Anterior cingulate cortex (tissue), 58 donors: Measurements from ENCODE around the gene NFYC.

ENCODE experiments used
- DNase-seq, 58 donors: peaks; one replicate each; lab custom pipeline; 2025; lab: John Stamatoyannopoulos, UW

The NFYC gene

DNA sequence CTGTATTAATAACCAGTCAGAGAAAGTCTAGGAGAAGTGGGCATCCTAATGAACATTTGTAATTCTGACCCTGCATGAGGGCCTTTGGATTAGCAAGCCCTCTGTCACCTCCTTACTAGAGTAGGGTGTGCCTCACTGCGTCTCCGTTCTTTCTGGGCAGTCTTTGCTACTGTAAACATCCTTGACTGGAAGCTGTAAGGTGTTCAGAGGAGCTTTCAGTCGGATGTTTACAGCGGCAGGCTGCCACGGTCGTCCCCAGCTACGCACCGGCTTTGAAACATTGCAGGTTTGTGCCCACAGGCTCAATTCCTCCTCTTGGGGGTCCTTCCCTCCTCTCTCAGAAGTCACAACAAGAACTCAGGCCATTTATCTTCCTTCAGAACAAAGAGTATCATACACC lies 62.7 kb downstream of the NFYC start:
- DNase-seq: no peak

DNA sequence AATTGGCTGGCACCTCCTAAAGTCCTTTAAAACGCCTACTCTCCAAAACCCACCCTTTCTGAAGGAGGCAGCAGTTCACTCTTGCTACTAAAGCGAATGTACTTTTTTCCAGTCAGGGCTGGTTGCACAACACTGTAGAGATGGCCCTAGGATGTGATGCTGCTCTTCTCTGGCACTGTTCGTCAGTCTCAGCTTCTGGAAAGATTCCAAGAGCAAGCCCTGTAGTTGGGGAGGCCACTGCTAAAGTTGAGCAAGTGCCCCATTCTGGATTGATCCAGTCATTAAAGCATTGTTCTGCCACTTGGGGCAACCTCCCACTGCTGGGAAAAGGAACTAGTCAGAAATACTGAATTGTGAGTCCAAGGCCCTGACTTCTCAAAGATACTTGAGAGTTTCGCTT lies 63.6 kb downstream of the NFYC start:
- DNase-seq: peak in 2 of 58 donors; percentile 24 to 25

DNA sequence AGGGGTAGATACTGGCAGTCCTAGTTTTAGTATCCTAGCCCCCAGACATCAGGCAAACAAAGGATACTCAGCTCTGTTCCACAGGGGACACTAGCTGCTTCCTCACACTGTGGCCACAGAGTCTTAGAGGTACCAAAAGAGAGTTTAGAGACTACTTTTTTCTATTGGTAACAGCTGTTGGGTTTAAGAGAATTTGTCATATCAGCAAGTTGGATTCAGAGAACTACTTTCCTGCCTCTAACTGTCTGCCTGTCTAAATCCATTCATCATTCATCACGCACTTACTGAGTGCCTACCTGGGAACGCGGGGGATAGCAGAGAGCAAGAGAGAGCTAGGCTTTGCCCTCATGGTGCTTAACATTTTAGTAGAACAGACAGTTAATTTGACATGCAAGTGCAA lies 65.0 kb downstream of the NFYC start:
- no peak for DNase-seq

DNA sequence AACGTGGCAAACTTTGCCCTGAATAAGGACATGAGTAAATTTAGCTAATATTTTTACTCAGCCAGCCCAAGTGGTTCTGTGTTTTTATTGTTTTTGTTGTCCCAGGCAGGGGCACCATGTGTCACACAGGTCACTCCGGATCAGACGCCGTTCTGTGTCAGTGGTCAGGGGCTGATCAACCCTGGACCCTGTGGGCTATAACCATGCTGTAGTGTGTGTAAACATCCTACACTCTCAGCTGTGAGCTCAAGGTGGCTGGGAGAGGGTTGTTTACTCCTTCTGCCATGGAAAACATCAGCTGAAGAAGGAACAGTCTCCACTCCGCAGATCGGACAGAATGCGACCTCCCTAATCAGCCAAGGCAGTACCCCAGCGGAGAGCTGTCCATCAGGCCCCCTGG lies 65.6 kb downstream of the NFYC start:
- no peak for DNase-seq

DNA sequence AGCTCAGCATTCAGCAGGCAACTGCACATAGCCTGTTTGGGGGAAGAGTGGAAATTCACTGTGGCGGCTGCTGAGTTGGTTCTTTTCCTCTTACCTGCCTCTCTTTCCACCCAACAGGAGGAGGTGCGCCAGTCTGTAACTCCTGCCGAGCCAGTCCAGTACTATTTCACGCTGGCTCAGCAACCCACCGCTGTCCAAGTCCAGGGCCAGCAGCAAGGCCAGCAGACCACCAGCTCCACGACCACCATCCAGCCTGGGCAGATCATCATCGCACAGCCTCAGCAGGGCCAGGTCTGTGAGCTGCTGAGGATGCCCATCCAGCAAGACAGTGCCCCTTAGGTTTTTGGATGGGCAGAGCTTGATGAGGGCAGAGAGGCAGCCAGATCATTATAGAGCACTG lies 66.5 kb downstream of the NFYC start:
- no peak for DNase-seq

DNA sequence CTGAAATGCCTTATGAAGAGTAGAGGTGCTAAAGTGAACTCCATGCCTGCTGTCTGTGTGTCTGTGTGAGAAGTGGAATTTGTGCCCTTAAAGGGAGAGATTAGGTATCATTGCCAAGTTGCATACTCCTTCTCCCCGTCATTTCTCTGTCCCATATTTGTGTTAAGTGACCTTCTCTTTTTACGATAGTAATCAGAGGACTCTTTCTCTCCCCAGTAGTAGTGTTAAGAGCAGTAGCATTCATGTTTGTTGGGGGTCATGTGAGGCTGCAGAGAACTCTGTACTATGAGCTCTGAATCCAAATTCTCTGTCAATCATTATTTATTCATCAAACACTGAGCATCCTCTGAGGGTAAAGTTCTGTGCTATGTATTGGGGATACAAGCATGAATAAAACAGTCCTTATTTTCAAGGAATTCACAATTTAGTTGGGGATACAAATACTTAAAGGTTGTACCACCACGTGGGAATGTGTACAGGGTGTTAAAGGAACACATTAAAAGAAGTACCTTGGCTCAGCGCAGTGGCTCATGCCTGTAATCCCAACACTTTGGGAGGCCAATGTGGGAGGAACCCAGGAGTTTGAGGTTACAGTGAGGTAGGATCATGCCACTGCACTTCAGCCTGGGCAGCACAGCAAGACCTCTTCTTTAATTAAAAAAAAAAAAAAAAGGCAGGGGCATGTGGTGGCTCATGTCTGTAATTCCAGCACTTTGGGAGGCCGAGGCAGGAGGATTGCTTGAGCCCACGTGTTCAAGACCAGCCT lies 67.3 kb downstream of the NFYC start:
- no peak for DNase-seq

DNA sequence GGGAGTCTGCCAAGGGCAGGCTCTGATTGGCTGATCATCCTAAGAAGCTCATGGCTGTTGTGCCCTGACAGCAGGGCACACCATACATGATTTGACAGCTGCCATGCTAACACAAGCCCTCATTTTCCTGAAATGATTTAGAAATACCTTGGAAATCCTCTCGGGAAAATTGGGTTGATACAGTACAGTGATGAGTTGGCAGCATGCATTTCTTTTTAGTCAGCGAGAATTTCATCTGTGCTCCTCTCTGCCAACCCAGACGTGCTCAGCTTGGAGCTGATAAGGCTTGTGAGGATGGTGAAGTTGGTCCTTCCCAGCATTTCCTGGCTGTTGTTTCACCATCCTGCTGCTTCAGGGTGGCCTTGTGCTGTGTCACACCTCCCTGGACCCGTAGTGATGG lies 69.5 kb downstream of the NFYC start:
- DNase-seq: peak in 1 of 58 donors; percentile 16

DNA sequence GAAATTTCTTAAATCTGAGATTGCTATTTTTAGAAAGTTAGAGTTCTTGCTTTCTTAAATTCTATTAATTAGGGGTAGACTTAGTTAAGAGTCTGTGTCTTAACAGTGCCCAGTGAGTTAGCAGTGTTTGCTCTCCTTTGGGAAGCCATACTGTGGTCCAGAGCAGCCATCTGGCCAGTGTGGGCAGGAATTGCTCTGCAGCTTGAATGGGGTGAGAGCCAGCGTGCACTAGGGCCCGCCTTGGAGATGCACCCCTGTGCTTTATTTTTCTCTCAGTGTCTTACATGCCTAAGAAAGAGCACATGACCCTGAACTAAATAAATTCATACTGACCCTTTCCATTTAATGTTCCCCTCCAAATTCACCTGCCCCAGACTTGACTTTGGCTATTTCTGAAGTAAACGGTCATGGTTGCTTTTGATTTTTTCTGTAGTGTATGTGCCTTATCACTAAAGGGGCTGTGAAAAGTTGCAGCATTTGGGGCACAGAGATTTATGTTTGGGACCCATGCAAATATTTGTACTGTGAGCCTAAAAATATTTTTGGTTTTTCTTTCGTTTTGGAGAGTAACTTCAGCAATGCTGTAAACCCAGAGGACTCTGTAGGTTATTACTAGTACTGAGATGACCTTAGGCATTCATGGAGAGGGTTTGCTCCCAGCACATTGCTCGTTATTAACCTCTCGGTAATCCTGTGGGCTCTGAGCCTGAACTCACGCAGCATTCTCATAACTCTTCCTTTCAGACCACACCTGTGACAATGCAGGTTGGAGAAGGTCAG lies 70.8 kb downstream of the NFYC start:
- DNase-seq: no peak

DNA sequence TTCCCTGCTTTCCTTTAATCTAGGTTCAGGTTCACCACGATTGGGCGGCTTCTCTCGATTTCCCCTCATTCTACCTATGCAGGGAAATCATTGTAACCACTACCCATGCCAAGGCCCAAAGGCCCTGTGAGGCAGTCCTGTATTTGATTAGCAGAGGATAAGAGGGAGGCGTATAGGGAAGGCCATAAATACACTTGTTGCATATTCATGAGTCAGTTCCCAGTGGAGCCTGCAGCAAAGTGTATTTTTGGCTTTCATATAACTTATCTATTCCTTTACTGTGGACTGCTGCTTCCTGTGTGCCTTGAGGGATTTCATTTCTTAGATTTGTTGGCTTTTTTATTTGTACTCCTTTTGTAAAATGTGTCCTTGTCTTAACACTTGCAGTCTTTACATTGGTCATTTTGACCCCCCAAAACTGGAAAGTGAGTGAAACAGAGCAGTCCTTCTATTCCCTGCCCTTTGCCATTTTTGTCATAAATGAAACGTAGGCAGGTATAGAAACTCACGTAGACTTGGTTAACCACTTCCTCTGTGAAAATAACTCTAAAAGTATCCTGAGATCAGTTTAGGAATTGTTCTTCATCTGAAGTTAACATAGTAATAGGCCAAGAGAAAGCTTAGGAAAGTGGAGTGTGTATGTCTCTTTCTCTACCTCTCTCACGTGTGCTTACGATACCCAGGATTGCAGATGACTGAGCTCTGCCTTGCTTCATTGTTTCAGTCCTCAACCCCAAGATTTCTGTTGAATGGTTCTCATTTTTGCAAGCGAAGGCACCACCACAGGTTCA lies 72.4 kb downstream of the NFYC start:
- peak in 1 of 58 donors; percentile 16 for DNase-seq

DNA sequence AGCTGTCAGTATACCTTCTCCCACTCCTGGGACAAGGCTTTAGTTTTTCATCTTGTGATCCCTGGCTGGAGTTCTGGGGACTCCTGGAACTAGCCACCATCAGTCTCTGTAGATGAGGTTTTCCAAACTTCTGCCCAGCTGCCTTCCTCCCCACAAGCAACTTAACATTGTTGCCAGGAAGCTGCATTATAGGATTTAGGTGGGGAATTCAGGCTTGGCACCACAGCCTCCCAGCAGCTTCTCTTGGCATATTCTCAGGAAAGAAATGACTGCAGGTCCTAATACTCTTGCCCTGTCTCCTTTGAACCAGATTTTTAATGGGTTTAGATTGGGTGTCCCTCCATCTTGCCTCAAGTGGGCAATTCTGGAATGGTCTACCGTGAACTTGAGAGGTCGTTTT lies 73.5 kb downstream of the NFYC start:
- DNase-seq: no peak

DNA sequence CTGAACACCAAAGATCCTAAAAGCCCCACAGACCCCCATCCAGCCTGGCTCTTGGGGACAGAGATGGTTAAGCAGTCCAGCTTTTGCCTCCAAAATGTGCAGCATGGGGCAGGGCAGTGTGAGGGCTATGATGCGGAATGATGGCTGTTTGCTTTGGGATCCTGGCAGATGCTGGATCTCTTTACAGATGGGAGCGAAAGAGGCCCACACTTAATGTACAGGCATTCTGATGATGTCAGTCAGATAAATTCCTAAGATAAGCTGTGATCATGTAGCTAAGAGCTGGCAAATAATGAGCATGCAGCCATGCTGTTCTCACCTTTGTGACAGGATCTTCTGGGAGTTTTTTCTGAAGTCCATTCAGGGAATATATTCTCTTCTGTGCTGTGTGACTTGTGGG lies 74.5 kb downstream of the NFYC start:
- DNase-seq: no peak

DNA sequence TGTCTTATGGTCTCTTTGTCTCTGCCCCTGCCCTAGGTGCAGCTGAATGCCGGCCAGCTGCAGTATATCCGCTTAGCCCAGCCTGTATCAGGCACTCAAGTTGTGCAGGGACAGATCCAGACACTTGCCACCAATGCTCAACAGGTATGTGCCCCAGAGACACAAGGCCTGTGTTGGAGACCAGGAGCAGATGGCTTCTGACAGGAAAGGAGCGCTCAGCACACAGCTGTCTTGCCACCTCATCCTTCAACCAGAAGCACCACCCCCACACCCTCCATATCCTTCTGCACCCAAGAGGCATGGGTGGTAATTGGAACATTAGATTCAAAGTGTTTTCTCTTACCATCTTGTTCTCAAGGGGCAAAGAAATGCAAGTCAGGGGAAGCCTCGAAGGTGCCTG lies 75.1 kb downstream of the NFYC start:
- DNase-seq: peak in 4 of 58 donors; percentile 13 to 49 (median 44)

DNA sequence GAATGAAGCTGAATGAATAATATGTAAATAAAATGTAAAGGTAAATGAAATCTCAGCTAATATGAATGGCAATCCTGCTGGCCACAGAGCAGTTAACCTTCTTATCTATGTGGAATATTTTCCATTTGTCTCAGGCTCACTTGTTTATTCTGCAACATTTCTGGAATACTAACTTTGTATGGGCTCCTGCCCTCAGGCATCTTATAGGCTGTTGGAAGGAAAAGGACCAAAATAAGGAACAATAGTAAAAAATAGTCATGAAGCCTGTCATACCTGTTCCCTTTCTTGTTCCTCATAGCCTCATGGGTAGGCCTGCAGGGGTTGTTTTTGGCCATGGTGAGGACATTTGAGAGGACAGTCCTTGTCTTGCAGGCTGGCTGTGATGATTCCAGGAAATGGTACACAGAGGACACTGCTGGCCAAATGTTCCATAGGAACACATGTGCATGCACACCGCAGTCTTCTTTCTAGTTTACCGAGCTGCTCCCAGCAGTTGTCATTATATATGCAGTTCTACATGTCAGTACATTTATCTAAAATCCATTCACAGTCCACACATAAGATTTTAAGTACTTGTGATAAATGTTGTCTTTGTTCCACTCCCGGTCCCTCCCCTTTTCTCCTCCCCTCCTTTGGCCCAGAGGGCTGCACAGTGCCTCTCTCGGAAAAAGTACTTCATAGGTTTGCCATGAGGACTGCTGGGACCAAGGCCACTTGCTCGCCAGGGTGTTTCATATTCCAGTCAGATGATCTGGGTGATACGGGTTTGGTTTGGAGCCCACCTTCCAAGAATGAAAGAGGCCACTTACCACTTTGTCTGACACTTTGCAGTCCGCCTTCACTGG lies 76.9 kb downstream of the NFYC start:
- DNase-seq: no peak

DNA sequence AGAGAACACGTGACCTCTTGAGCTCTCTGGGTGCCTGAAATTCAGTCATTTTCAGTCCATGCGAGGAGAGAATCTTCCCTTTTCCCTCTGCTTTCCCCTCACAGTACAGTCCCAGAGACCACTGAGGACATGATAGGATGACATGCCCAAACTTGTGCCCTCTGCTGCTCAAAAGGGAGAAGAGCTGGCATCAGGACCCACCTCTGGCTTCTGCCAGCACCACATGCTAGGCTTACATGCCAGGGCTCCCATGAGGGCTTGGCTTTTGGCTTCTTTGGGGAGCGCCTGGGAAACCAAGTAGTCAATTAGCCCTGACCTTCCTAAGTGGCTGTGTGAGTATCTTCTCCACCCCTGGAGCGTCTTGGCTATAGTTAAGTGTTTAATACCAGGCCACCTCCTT lies 78.3 kb downstream of the NFYC start:
- DNase-seq: peak in 1 of 58 donors; percentile 36

DNA sequence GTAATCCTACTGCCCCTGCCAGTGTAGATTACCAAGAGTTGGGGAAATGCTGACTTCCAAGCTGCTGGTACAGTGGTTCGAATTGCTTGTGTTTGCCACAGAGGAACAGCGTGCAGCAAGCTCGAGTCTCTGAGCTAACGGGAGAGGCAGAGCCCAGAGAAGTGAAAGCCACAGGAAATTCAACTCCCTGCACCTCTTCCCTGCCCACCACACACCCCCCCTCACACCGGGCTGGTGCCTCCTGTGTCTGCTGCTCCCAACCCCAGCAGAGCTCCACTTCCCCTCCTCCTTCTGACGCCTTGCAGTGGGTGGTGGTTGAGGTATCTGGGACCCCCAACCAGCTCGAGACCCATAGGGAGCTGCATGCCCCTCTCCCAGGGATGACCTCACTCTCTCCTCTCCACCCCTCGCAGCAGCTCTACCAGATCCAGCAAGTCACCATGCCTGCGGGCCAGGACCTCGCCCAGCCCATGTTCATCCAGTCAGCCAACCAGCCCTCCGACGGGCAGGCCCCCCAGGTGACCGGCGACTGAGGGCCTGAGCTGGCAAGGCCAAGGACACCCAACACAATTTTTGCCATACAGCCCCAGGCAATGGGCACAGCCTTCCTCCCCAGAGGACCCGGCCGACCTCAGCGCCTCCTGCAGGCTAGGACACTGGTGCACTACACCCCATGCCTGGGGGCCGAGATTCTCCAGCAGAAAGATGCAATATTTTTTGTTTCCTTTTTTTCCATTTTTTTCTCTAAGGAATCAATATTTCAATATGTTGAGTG lies 79.0 kb downstream of the NFYC start:
- no peak for DNase-seq

DNA sequence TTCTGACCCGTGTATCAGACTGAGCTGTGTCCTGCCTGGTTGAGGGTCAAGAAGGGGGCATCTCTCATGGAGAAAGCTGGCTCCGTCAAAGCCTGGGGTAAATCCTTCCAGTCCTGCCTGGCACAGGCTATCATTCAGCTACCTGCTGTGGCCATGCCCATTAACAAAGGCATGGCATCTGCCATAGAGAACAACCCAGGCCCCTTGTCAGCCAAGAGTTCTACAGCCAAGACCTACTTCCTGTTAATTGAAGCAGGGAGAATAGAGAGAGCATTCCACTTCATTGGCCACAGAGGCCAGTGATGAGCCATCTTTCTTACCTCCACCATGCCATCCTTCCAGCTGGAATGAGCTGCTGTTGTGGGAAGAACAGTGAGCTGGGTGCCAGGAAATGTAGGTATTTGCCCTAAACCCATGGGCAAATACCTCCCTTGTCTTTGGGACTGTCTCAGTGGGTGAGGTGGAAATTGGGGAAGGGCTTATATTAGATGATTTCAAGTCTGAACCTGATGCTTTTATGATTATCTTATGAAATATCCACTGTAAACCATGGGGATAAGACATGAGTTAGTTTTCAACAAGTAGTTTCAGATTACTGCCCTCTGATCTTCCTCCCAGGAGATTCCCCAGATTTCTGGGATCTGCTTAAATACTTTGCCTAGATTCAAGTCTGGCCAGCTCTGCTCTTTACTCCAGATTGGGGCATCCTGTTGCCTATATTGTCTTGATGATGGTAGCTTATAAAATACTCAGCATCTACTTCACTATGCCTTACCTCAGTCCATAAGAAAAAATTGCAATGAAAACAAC lies 80.8 kb downstream of the NFYC start:
- no peak for DNase-seq

DNA sequence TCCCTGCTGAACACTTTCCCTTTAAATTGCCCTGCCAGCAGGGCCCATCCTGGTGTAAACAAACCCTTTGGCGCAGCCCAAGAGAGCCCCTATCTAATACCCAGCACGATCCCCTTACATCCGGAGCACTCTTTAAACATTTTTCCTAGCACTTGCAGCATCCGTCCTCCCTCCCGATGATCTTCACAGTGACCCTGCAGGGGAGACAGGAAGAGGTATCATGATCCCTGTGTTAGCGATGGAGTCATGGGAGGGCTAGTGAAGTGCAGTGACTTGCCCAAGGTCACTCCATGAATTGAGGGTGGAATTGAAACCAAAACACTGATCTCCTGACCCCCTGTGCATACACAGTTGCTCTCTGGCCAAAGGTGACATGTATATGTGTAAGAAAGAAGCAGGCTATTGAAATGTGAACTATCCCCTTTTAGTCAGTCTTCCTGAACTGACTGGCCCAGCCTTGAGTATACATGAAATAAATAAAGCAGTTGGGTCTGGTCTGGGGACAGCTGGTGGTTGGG lies 82.3 kb downstream of the NFYC start:
- DNase-seq: no peak

DNA sequence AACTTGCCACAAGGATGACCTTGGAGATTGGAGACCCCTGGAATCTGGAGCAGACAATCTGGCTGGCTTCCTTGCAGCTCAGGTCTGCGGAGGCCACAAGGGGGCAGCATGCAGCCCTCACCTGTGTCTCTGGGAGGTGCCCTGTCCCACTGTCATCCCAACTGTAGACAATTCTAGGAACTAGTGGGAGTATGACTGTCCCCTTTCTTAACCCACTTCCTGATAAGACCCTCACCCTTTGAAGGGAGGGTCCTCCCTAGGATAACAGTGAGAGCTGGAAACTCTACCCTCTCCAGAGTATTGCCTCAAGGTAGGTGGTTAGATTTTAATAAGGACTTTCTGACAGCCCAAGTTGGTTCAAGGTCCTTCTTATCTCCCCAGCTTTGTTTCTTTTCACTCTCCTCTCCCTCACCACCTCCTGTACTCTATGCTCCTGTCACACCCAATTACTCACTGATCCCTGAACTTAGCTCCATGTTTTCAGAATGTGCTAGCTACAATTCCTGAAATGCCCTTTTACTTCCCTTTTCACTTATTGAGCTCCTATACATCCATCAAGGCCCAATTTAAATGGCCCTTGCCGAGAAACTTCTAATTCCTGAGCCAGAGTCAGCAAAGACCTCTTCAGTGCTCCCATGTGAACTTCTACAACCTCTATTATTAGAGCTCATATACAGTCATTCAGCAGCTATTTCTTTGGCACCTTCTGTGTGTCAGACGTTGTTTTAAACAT lies 82.9 kb downstream of the NFYC start:
- DNase-seq: peak in 8 of 58 donors; percentile 10 to 52 (median 20)
